ENCODE measurements around the gene TEKTIP1. TPM values are rescaled to one million over a fixed set of nuclear protein-coding genes. Genes with fewer than 3 reads are reported as not detected.

The TEKTIP1 gene
- total RNA-seq, 2 donors from 2014 or later, result not detected

DNA sequence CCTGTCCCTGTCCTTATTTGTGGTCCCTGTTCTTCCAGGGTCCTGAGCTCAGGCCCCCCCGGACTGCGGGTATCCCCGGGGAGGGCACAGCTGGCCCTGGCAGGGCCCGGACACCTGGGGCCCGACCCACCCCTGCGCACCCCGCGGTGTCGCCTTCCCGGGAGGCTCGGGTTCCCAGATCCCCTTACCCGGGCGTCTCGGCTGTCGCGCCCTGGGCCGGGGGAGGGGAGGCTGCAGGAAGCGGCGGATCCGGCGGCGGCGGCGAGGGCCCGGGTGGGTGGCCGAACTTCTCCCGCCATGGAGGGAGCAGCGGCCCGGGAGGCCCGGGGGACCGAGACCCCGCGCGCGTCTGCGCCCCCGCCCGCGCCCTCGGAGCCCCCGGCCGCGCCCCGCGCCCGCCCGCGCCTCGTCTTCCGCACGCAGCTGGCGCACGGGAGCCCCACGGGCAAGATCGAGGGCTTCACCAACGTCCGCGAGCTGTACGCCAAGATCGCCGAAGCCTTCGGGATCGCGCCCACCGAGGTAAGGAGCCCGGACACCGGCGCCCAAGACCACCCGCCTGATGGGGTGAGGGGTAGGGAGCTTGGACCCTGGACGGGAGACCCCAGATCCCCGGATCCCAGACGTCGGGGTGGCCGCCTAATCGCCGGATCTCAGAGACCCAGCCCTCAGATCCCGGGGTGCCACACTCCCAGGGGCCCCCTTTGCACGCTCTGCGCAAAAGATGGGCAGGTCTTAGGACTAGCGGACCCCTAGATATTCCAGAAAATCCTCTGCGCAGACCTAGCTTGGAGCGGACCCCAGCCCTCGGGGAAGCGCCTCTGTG is 46.5 kb downstream of the TEKTIP1 start, which contains the start of gene GIPC3:
Gene GIPC3 (plus strand): TSS at position 178 of the 826 bp plus-strand sequence. CDS start 120 bp downstream, at position 298.
- Histone ChIP-seq H3K9me3 (no peaks in the 10 kb centered on the region), H3K4me3 (peak within 1 kb of the TSS; percentile 23 to 43), H3K27me3 (peaks cover 3 to 6% of the 10 kb centered on the region in 2 donors), H3K36me3 (no peaks in the 10 kb centered on the region), H3K27ac (no peak within 1 kb of the TSS), H3K4me1 (peaks cover 0 to 19% of the 10 kb centered on the region in 2 donors)
- DNase-seq (ENCODE audit: low spot score), result no peak
- TF ChIP-seq, protein P1, sequence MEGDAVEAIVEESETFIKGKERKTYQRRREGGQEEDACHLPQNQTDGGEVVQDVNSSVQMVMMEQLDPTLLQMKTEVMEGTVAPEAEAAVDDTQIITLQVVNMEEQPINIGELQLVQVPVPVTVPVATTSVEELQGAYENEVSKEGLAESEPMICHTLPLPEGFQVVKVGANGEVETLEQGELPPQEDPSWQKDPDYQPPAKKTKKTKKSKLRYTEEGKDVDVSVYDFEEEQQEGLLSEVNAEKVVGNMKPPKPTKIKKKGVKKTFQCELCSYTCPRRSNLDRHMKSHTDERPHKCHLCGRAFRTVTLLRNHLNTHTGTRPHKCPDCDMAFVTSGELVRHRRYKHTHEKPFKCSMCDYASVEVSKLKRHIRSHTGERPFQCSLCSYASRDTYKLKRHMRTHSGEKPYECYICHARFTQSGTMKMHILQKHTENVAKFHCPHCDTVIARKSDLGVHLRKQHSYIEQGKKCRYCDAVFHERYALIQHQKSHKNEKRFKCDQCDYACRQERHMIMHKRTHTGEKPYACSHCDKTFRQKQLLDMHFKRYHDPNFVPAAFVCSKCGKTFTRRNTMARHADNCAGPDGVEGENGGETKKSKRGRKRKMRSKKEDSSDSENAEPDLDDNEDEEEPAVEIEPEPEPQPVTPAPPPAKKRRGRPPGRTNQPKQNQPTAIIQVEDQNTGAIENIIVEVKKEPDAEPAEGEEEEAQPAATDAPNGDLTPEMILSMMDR (IDR thresholded peaks at IDR 0.05), result no peak

DNA sequence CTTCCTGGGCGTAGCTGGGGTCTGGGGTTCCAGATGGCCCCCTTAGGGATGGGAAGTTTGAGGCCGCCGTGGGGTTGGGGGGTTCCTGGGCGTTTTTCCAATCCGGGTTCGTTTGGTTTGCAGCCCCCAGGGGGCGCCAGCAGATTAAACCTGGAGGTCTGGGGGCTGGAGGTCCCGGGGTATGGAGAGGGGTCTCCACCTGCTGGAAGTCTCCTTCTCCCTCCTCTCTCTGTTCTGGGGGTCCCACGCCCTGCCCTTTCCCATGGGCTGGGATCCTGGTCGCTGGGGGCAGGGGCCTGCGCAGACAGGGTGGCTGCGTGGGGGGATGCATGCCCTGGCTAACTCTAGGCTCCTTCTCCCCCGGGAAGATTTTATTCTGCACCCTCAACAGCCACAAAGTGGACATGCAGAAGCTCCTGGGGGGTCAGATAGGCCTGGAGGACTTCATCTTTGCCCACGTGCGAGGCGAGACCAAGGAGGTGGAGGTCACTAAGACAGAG is 47.2 kb downstream of the TEKTIP1 start:
- DNase-seq (ENCODE audit: low spot score), result no peak
- H3K4me1 ChIP-seq, result peaks cover 0 to 19% of the 10 kb centered on the region in 2 donors
- no peak overlapping the region for H3K27ac ChIP-seq
- H3K9me3 ChIP-seq, result no peaks in the 10 kb centered on the region
- H3K36me3 ChIP-seq, result no peaks in the 10 kb centered on the region
- H3K27me3 ChIP-seq, result peaks cover 3 to 6% of the 10 kb centered on the region in 2 donors
- TF ChIP-seq, protein P1 (IDR thresholded peaks at IDR 0.05), result peak; percentile 28 to 72
- H3K4me3 ChIP-seq, result peak overlapping the region; percentile 23 to 43

DNA sequence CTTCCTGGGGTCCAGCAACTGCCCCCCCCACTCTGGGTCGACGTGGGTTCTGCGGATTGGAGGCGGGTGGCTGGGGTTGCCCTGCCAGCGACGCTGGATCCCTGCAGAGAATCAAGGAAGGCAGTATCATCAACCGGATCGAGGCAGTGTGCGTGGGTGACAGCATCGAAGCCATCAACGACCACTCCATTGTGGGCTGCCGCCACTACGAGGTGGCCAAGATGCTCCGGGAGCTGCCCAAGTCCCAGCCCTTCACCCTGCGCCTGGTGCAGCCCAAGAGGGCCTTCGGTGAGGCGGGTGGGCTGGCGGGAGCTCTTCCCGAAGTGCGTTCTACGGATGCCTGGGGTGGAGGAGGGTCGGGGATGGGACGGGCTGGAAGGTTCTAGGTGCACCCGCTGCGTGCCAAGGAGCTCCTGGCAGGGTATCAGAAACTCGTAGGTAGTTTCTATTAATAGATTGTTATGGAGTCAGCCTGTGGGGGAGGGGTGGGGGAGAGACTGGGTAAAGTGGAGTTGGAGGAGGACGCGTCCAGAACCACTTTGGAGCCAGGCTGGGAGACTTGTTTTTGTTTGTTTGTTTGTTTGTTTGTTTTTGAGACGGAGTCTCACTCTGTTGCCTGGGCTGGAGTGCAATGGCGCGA is 47.9 kb downstream of the TEKTIP1 start:
- Histone ChIP-seq H3K4me3 (no peak overlapping the region), H3K36me3 (no peaks in the 10 kb centered on the region), H3K27ac (no peak overlapping the region), H3K4me1 (peaks cover 0 to 19% of the 10 kb centered on the region in 2 donors), H3K27me3 (peaks cover 3 to 6% of the 10 kb centered on the region in 2 donors), H3K9me3 (no peaks in the 10 kb centered on the region)
- TF ChIP-seq, protein P1 (IDR thresholded peaks at IDR 0.05), result no peak
- no peak for DNase-seq (ENCODE audit: low spot score)

DNA sequence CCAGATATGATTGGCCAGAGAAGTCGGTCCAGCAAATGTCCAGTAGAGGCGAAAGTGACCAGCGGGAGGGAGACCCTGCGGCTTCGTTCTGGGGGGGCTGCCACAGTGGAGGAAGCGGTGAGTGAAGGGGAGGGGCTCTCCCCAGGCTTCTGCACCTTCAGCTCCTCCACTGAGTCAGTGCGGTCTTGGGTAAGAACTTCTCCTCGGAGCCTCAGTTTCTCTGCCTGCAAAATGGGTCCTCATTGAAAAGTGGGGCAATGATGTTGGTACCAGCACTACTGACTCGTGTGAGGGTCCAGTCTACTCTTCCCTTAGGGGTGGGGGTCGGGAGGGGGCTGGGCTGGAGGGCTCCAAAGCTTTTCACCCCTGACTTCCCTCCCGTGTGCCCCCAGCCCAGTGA is 50.5 kb downstream of the TEKTIP1 start:
- H3K36me3 ChIP-seq, result no peaks in the 10 kb centered on the region
- H3K4me1 ChIP-seq, result peaks cover 0 to 26% of the 10 kb centered on the region in 2 donors
- DNase-seq (ENCODE audit: low spot score), result no peak
- H3K9me3 ChIP-seq, result no peaks in the 10 kb centered on the region
- peaks cover 3 to 6% of the 10 kb centered on the region in 2 donors for H3K27me3 ChIP-seq
- no peak overlapping the region for H3K27ac ChIP-seq
- H3K4me3 ChIP-seq, result no peak overlapping the region
- TF ChIP-seq, protein P1 (IDR thresholded peaks at IDR 0.05), result no peak

DNA sequence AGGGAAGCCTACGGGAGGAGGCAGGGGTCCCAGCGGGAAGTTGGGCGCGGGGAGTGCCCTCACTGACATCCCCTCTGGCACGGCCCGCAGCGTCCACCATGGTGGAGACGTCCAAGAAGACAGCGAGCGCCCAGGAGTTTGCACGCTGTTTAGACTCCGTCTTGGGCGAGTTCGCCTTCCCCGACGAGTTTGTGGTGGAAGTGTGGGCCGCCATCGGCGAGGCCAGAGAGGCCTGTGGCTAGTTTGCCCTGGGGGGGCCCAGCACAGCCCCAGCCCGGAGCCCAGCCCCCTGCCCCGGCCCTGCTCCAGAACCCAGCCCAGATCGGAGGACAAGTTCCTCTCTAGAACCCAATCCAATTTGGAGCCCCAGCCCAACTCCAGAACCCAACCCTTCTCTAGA is 51.0 kb downstream of the TEKTIP1 start:
- Histone ChIP-seq H3K4me1 (peaks cover 0 to 25% of the 10 kb centered on the region in 2 donors), H3K4me3 (no peak overlapping the region), H3K36me3 (no peaks in the 10 kb centered on the region), H3K9me3 (no peaks in the 10 kb centered on the region), H3K27me3 (peaks cover 3 to 6% of the 10 kb centered on the region in 2 donors), H3K27ac (no peak overlapping the region)
- no peak for DNase-seq (ENCODE audit: low spot score)
- TF ChIP-seq, protein P1 (IDR thresholded peaks at IDR 0.05), result no peak

Data from right atrium auricular region (tissue), 2 donors.